Activated CD8-positive, alpha-beta memory T cell treated with anti-CD3 and anti-CD28 coated beads, Interleukin-2, amount 50 U/mL, for 1 hour (primary cell): ENCODE measurements around the gene ST3GAL4.
"Not testable (repeated sequence)": the region's sequence is repeated elsewhere in the genome, so short reads cannot be mapped to it uniquely, and the experiment has no call there.

Experiments used
- DNase-seq: peaks from one replicate; pipeline ENCODE4 v3.0.0-alpha.2; 2020; ENCODE audit errors: extremely low read depth

The ST3GAL4 gene, protein sequence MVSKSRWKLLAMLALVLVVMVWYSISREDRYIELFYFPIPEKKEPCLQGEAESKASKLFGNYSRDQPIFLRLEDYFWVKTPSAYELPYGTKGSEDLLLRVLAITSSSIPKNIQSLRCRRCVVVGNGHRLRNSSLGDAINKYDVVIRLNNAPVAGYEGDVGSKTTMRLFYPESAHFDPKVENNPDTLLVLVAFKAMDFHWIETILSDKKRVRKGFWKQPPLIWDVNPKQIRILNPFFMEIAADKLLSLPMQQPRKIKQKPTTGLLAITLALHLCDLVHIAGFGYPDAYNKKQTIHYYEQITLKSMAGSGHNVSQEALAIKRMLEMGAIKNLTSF

GRCh38 chr11:126355324-126355925 is at the start of gene ST3GAL4:
Gene ST3GAL4, plus strand, starts transcription at chr11:126355686. Its CDS starts 50,470 bp downstream, at chr11:126406156.
- no peak for DNase-seq

GRCh38 chr11:126305699-126306098 is 49.8 kb upstream of the ST3GAL4 start:
- DNase-seq = no peak

- no peak for DNase-seq
Measured at GRCh38 chr11:126307706-126308105, 47.8 kb upstream of the ST3GAL4 start.

GRCh38 chr11:126308271-126308671 is 47.2 kb upstream of the ST3GAL4 start:
- no peak for DNase-seq

DNA sequence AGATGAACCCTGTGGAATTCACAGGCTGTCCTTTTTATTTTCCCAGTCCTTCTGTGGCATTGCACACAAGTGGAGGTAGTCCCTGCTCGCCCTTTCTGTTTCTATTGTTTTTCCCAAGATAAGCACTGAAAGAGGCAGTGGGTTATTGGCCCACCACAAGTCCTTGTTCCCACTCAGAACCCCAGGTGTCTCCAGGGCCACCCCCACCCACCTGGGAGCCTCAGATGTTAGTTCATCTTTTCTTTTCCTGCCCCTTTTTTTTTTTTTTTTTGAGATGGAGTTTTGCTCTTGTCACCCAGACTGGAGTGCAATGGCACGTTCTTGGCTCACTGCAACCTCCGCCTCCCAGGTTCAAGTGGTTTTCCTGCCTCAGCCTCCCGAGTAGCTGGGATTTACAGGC is 46.7 kb upstream of the ST3GAL4 start:
- not testable (repeated sequence) for DNase-seq

DNA sequence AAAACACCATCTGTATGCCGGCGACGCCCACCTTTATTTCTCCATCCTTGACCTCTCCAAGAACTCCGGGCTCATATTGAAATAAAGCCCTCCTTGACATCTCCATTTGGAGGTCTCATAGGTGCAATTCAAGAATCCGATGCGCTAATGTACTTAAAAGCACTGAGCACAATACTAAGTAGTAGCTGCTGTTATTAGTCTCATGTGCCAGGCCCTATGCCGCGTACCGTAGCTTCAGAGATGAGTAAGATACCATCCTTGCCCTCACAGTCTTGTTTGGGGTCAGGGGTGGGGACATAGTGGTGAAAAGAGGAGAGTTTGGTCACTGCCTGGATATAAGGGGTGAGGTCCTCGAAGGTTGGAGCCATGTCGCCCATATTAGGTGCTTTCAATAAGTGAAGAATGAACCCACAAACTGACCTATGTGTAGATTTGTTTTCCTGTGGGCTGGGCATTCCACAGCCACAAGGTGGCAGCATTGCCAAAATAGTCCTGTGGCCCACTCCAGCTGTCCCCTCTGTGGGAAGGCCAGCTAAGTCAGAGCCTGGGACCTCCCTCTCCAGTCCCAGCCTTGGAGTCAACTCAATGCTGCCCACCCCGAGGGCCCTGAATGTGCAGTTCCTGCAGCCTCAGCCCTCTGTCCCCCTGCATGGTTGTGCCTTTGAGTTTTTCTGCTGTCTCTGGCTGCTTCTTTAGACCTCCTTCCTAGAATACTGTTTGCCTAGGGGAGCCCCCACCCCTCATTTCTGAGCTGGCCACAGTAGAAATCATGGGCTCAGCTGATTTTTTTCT is 45.1 kb upstream of the ST3GAL4 start:
- DNase-seq = no peak

DNA sequence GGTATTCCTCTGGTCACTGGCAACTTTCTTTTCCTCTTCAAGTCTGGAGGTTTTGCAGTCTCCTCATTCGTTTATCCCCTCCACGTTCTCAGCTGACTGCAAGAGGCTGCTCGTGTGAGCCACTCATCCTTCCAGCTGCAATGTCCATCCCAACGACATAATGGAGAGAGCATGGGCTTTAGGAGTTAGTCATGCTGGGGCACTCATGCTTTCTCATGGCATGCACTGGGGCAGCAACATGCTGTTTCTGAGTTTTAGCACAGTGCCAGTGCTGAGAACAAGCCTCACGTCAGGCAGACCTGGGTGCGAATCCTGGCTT is 44.5 kb upstream of the ST3GAL4 start:
- DNase-seq = no peak

GRCh38 chr11:126311401-126312291 is 43.8 kb upstream of the ST3GAL4 start:
- no peak for DNase-seq

DNA sequence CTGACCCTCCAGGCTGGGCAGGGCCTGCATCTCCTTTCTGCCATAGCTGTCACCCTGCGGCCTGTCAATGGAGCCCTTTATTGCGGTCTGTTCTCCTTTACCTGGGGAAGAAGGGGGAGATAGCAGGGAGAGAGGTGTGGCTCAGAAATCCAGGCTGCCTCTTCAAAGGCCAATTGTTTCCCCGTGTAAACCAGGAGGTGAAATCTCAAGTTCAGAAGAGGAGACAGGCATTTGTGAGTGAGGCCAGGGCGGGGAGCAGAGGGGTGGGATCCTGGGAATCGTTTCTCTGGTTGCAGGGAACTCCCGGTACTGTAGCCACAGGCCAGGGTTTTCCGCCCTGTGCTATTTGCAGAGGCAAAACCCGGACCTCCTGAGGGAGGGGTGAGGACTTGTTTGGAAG is 42.5 kb upstream of the ST3GAL4 start:
- DNase-seq = no peak

DNA sequence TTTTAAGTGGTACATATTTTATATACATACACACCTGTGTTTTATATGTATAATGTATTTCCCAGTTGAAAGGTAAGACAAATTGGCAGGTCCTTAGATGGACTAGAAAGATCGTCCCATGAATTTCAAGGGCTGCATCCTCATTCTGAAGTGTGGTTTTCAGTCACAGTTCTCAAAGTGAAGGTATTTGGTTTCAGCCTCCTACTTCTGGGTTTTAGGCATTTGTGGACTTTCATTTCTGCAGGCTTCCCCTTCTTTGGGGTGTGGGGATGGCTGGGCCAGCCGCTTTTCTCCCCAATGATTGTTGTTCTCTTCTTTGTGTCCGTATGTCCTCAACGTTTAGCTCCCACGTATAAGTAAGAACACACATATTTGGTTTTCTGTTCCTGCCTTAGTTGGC is 41.7 kb upstream of the ST3GAL4 start:
- no peak for DNase-seq

DNA sequence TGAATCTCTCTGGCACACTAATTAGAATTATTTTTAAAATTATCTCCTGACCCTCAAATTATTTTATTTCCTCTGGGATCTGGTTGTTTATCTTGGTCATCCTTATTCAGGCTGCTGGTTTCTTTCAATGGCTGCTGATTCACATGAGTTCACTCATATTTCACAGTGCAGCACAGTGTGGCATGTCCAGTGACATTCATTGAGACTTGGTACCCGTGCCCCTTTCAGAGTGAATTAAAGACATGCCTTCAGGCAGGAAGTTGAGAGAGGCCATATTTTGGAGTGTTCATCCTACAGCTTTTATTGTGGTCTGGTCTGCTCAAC is 38.1 kb upstream of the ST3GAL4 start:
- DNase-seq = no peak

GRCh38 chr11:126317756-126318573 is 37.5 kb upstream of the ST3GAL4 start:
- DNase-seq = no peak

DNA sequence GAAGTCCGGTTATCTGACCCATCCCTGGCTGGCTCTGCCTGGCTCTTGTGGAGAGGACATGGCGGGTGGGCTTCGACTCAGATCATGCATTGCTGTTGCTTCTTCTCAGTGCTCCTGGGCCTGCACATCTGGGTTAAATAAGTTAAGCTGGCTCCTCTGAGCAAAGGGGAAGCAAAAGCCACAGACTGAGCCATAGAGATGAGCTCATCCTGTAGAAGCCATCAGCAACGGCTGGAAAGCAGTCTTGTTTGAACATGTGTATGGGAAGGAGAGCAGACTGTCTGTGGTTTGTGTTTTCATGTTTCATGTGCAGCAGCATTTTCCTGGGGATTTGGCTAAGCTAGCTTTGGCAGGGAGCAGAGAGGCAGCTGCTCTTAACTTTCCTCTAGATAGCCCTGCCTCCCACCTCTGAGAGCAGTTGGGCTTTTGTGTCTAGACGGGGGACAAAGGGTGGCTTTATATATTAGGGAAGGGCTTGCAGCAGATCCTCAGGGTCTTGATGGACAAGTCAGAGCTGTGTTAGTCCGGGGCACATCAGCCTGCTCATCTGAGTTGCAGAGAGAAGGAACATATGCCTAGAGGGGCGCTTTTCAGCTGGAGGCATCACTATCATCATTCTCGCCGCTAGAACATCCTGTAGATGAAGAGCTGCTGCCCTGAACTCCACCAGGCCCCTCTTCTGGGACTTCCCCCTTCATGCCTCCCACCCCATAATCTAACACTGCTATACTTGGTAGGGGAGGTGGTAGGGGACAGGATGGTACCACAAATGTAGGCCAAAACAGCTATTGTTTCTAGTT is 36.7 kb upstream of the ST3GAL4 start:
- no peak for DNase-seq

- no peak for DNase-seq
Measured at GRCh38 chr11:126319374-126319740, 36.1 kb upstream of the ST3GAL4 start.

DNA sequence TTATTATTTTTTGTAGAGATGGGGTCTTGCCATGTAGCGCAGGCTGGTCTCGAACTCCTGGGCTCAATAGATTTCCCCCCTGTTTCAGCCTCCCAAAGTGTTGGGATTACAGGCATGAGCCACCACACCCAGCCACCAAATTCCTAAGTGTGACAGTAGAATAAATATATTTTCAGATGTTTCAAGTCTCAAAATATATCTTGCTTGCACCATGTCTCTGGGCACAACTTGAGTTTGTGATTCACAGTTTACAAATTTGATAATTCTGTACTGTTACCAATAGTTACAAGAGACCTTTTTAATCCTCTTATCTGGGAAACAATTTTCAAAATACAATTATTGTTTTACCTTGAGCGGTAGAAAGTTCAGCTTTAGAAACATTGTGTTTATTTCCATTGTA is 32.5 kb upstream of the ST3GAL4 start:
- no peak for DNase-seq

DNA sequence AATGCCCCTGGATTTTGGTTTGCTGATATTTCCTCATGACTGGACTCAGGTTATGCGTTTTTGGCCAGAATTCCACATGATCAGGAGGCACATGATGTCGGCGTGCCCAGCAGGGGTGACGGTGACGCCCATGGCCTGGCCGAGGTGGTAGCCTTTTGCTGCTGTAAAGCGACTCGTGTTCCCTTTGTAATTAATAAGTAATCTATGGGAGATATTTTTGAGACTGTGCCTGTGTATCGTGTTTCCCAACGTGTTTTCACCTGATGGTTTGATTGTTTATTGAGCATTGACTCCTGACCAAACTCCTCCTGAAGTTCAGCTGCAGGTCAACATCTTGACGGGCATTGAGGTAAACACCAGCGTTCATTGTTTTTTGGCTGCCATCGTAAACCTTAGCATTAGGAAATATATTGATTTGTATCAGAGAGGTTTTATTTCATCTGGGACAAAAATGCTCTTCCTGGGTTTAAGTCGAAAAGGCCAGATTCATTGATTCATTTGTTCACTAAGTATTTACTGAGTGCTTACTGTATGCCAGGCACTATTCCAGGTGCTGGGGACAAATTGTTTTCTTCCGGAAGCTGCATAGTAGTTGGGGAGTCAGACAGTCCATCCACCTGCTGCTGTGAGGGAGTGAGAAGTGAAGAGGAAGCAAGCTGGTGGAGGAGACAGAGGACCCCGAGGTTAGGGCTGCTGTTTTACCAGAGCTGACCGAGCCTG is 28.0 kb upstream of the ST3GAL4 start:
- no peak for DNase-seq

- no peak for DNase-seq
Measured at GRCh38 chr11:126328001-126328390, 27.5 kb upstream of the ST3GAL4 start.

DNA sequence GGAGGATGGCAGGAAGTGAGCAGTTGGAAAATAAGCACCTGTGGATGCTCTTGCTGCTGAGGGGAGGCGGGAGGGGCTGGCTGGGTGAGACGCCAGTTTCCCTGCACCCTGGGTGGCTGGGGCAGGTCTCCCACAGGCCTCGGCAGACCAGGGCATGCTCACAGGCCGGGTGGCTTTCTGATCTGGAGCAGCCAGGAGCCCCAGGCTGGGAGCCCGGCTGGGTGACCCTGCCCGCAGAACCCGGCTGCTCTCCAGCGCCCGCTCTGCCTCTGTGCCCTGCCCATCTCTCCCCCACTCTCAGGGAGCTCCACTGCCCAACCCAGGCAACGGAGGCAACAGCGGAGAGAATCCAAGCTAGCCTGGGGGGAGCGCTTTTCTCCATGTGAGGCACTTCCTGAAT is 27.0 kb upstream of the ST3GAL4 start:
- DNase-seq = no peak

- no peak for DNase-seq
Measured at GRCh38 chr11:126328938-126329643, 26.4 kb upstream of the ST3GAL4 start.
